CD4-positive, alpha-beta T cell treated with Interleukin-1 beta for 1 hour (primary cell): ENCODE measurements around the gene GTF2H3.
A peak's percentile ranks its signal among the peaks of the same experiment; 100 is the strongest.

Experiments
- DNase-seq, 2 donors: peaks; one replicate each; pipeline ENCODE4 v3.0.0-alpha.2; 2020 to 2022

GTF2H3 gene

GRCh38 chr12:123648401-123648800 lies 14.8 kb downstream of the GTF2H3 start:
- DNase-seq: no peak

GRCh38 chr12:123654129-123654701 lies 20.6 kb downstream of the GTF2H3 start:
- DNase-seq: no peak

- no peak for DNase-seq
Measured at GRCh38 chr12:123655420-123655819, 21.8 kb downstream of the GTF2H3 start.

- DNase-seq: no peak
Measured at GRCh38 chr12:123656392-123656791, 22.8 kb downstream of the GTF2H3 start.

- DNase-seq: no peak
Measured at GRCh38 chr12:123657211-123657610, 23.6 kb downstream of the GTF2H3 start.

- DNase-seq: no peak
Measured at GRCh38 chr12:123659996-123660727, 26.5 kb downstream of the GTF2H3 start.

- no peak for DNase-seq
Measured at GRCh38 chr12:123667771-123668170, 34.1 kb downstream of the GTF2H3 start.

GRCh38 chr12:123670882-123671728 lies 37.5 kb downstream of the GTF2H3 start, which contains the start of gene TCTN2:
Gene TCTN2, plus strand, starts transcription at chr12:123671113. Its CDS starts 128 bp downstream, at chr12:123671241.
- DNase-seq: peak; percentile 93 to 94

GRCh38 chr12:123671876-123672275 lies 38.2 kb downstream of the GTF2H3 start:
- no peak for DNase-seq

GRCh38 chr12:123675436-123675835 lies 41.8 kb downstream of the GTF2H3 start:
- no peak for DNase-seq

GRCh38 chr12:123676616-123677320 lies 43.1 kb downstream of the GTF2H3 start:
- no peak for DNase-seq

- DNase-seq: no peak
Measured at GRCh38 chr12:123678981-123679380, 45.4 kb downstream of the GTF2H3 start.

GRCh38 chr12:123681605-123682004 lies 48.0 kb downstream of the GTF2H3 start:
- no peak for DNase-seq

GRCh38 chr12:123683964-123684363 lies 50.3 kb downstream of the GTF2H3 start:
- DNase-seq: no peak

- no peak for DNase-seq
Measured at GRCh38 chr12:123686636-123687190, 53.1 kb downstream of the GTF2H3 start.

- no peak for DNase-seq
Measured at GRCh38 chr12:123690191-123690840, 56.7 kb downstream of the GTF2H3 start.

- no peak for DNase-seq
Measured at GRCh38 chr12:123696207-123696606, 62.6 kb downstream of the GTF2H3 start.

GRCh38 chr12:123696646-123697045 lies 63.0 kb downstream of the GTF2H3 start:
- no peak for DNase-seq

- DNase-seq: no peak
Measured at GRCh38 chr12:123705935-123706334, 72.3 kb downstream of the GTF2H3 start.

GRCh38 chr12:123707466-123707865 lies 73.8 kb downstream of the GTF2H3 start:
- DNase-seq: no peak
